WTC11 (cell line): Measurements from ENCODE around the gene FAM117B. TPM values are rescaled to one million over a fixed set of nuclear protein-coding genes. Genes with fewer than 3 reads are reported as not detected.
A peak's percentile ranks its signal among the peaks of the same experiment; 100 is the strongest.

Experiments used
- ATAC-seq: fragments of 200-7000 bp; cut with Tn5 transposase; 2 replicates; pipeline ENCODE4 v1.10.0; 2021; ENCODE audit warnings: mild to moderate bottlenecking, moderate library complexity
- CTCF ChIA-PET: fragments of 300-600 bp; sonication (Branson Sonifier 250); formaldehyde crosslinking; loops from one replicate; lab custom pipeline; 2021; ENCODE audit warnings: antibody characterized with exemption; lab: Charles Lee
- POLR2A ChIA-PET: fragments of 350-600 bp; sonication (Branson Sonifier 250); formaldehyde crosslinking; loops from one replicate; lab custom pipeline; 2021; ENCODE audit warnings: antibody characterized with exemption; lab: Charles Lee
- DNase-seq: peaks from one replicate; pipeline ENCODE4 v3.0.0; 2021; ENCODE audit warnings: low spot score
- H3K27ac Mint-ChIP-seq: 2 replicates; pipeline ENCODE4 v1.8.0; 2021; ENCODE audit warnings: mixed read lengths
- H3K27me3 Mint-ChIP-seq: 2 replicates; pipeline ENCODE4 v1.8.0; 2021; ENCODE audit warnings: low read depth, mild to moderate bottlenecking, moderate library complexity, mixed read lengths
- H3K36me3 Mint-ChIP-seq: 2 replicates; pipeline ENCODE4 v1.8.0; 2021; ENCODE audit warnings: mixed read lengths
- H3K4me1 Mint-ChIP-seq: 2 replicates; pipeline ENCODE4 v1.8.0; 2022; ENCODE audit warnings: mixed read lengths
- H3K4me3 Mint-ChIP-seq: 2 replicates; pipeline ENCODE4 v1.8.0; 2021; ENCODE audit warnings: mild to moderate bottlenecking, moderate library complexity, mixed read lengths
- H3K9me3 Mint-ChIP-seq: 2 replicates; pipeline ENCODE4 v1.8.0; 2021; ENCODE audit warnings: mixed read lengths
- ATF6 ChIP-seq: sonication (generic); formaldehyde crosslinking; IDR thresholded peaks from 2 replicates; pipeline ENCODE4 v1.8.1; 2023; ENCODE audit warnings: mild to moderate bottlenecking, missing genetic modification reagents
- CBFB ChIP-seq: sonication (generic); formaldehyde crosslinking; IDR thresholded peaks from 2 replicates; pipeline ENCODE4 v1.8.1; 2022; ENCODE audit warnings: mild to moderate bottlenecking, low read depth, missing genetic modification reagents
- FOXJ3 ChIP-seq: sonication (generic); formaldehyde crosslinking; IDR thresholded peaks from 2 replicates; pipeline ENCODE4 v1.9.0; 2021; ENCODE audit warnings: missing genetic modification reagents, mild to moderate bottlenecking, borderline replicate concordance
- NR3C1 ChIP-seq: sonication (generic); formaldehyde crosslinking; conservative IDR thresholded peaks from 2 replicates; pipeline ENCODE4 v1.8.1; 2023; ENCODE audit warnings: low read depth, mild to moderate bottlenecking, missing genetic modification reagents
- SMAD4 ChIP-seq: sonication (generic); formaldehyde crosslinking; IDR thresholded peaks from 2 replicates; pipeline ENCODE4 v1.8.0; 2022; ENCODE audit warnings: mild to moderate bottlenecking, missing genetic modification reagents
- USF2 ChIP-seq: sonication (generic); formaldehyde crosslinking; IDR thresholded peaks from 2 replicates; pipeline ENCODE4 v1.8.1; 2023; ENCODE audit warnings: mild to moderate bottlenecking, missing genetic modification reagents, moderate library complexity
- ZNF138 ChIP-seq: sonication (generic); formaldehyde crosslinking; conservative IDR thresholded peaks from 2 replicates; pipeline ENCODE4 v1.8.1; 2022; ENCODE audit warnings: mild to moderate bottlenecking, moderate library complexity, missing genetic modification reagents
- ZNF263 ChIP-seq: sonication (generic); formaldehyde crosslinking; IDR thresholded peaks from 2 replicates; pipeline ENCODE4 v1.8.1; 2022; ENCODE audit warnings: low read depth, mild to moderate bottlenecking, moderate library complexity, missing genetic modification reagents
- ZNF281 ChIP-seq: sonication (generic); formaldehyde crosslinking; IDR thresholded peaks from 2 replicates; pipeline ENCODE4 v1.8.0; 2023; ENCODE audit warnings: mild to moderate bottlenecking, missing genetic modification reagents
- ZNF317 ChIP-seq: sonication (generic); formaldehyde crosslinking; IDR thresholded peaks from 2 replicates; pipeline ENCODE4 v1.8.1; 2023; ENCODE audit warnings: low read depth, mild to moderate bottlenecking, moderate library complexity, missing genetic modification reagents, borderline replicate concordance
- ZNF671 ChIP-seq: fragments of 250-450 bp; sonication (Bioruptor Pico); IDR thresholded peaks from 2 replicates; pipeline ENCODE4 v1.8.0; 2021; ENCODE audit warnings: mild to moderate bottlenecking
- total RNA-seq: library from RNA; stranded (reverse); gene quantifications from 3 replicates; pipeline ENCODE4 v1.2.3, GENCODE V29; 2021
- TF ChIP-seq, protein P1 (sequence below): fragments of 250-450 bp; sonication (Bioruptor Pico); IDR thresholded peaks from 2 replicates; pipeline ENCODE4 v1.9.0; 2021; ENCODE audit warnings: mild to moderate bottlenecking
- TF ChIP-seq, protein P2 (sequence below): sonication (generic); formaldehyde crosslinking; IDR thresholded peaks from 2 replicates; pipeline ENCODE4 v1.8.0; 2022; ENCODE audit warnings: mild to moderate bottlenecking, missing genetic modification reagents
- TF ChIP-seq, protein P3 (sequence below): sonication (generic); formaldehyde crosslinking; IDR thresholded peaks from 2 replicates; pipeline ENCODE4 v1.8.0; 2022; ENCODE audit warnings: mild to moderate bottlenecking, missing genetic modification reagents

The FAM117B gene
- total RNA-seq, 1 experiment from 2014 or later = 18.1 TPM

DNA sequence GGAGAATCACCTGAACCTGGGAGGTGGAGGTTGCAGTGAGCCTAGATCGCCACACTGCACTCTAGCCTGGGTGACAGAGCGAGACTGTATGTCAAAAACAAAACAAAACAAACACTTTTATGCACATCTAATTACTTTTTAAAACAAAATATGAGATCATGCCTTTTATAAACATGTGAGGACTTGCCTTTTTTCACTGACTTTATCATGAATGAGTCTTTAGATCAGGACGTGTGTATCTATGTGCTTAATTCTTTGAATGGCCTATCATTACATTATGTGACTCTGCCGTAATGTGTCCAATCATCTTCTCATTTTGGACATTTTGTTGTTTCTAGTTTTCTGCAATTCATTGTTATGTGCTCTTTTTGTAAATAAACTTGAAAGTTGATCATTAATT is 58.7 kb downstream of the FAM117B start (continued):
- no peak for TF ChIP-seq ATF6
- TF ChIP-seq ZNF263 (CRISPR knock-in tag) = no peak

- ChIA-PET CTCF (no interaction called here), POLR2A (no interaction called here)
- no peaks in the 10 kb centered on the region for H3K4me1 Mint-ChIP-seq
- H3K27ac Mint-ChIP-seq = 0 out of 2 replicates have a peak overlapping the region, but pooled peaks have one; percentile 32
- 0 out of 2 replicates have a peak, but pooled peaks cover under 1% of the 10 kb centered on the region for H3K9me3 Mint-ChIP-seq
- H3K36me3 Mint-ChIP-seq = peaks cover 18% of the 10 kb centered on the region
- no peak overlapping the region for H3K4me3 Mint-ChIP-seq
- DNase-seq (no peak), ATAC-seq (no peak)
- TF ChIP-seq FOXJ3 (CRISPR knock-in tag) (no peak), ZNF138 (CRISPR knock-in tag) (no peak), USF2 (CRISPR knock-in tag) (no peak), ZNF671 (CRISPR knock-in tag) (no peak), ZNF281 (CRISPR knock-in tag) (no peak), NR3C1 (CRISPR knock-in tag) (no peak), SMAD4 (no peak), ZNF317 (no peak), CBFB (CRISPR knock-in tag) (no peak)
- TF ChIP-seq, protein P1, sequence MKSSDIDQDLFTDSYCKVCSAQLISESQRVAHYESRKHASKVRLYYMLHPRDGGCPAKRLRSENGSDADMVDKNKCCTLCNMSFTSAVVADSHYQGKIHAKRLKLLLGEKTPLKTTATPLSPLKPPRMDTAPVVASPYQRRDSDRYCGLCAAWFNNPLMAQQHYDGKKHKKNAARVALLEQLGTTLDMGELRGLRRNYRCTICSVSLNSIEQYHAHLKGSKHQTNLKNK (CRISPR knock-in tag) = no peak
- TF ChIP-seq, protein P2, sequence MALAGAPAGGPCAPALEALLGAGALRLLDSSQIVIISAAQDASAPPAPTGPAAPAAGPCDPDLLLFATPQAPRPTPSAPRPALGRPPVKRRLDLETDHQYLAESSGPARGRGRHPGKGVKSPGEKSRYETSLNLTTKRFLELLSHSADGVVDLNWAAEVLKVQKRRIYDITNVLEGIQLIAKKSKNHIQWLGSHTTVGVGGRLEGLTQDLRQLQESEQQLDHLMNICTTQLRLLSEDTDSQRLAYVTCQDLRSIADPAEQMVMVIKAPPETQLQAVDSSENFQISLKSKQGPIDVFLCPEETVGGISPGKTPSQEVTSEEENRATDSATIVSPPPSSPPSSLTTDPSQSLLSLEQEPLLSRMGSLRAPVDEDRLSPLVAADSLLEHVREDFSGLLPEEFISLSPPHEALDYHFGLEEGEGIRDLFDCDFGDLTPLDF (CRISPR knock-in tag) = no peak
- TF ChIP-seq, protein P3, sequence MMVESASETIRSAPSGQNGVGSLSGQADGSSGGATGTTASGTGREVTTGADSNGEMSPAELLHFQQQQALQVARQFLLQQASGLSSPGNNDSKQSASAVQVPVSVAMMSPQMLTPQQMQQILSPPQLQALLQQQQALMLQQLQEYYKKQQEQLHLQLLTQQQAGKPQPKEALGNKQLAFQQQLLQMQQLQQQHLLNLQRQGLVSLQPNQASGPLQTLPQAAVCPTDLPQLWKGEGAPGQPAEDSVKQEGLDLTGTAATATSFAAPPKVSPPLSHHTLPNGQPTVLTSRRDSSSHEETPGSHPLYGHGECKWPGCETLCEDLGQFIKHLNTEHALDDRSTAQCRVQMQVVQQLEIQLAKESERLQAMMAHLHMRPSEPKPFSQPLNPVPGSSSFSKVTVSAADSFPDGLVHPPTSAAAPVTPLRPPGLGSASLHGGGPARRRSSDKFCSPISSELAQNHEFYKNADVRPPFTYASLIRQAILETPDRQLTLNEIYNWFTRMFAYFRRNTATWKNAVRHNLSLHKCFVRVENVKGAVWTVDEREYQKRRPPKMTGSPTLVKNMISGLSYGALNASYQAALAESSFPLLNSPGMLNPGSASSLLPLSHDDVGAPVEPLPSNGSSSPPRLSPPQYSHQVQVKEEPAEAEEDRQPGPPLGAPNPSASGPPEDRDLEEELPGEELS = no peak
- H3K27me3 Mint-ChIP-seq = no peaks in the 10 kb centered on the region
Observed at GRCh38 chr2:202695166-202695565, 60.4 kb downstream of the FAM117B start.
